IPS DF 19.7 (cell line): ENCODE results near the gene EMID1.

Source experiments
- DNase-seq: peaks from one replicate; pipeline ENCODE4 v3.0.0-alpha.2; 2013; ENCODE audit warnings: low read depth, low spot score

The EMID1 gene

DNA sequence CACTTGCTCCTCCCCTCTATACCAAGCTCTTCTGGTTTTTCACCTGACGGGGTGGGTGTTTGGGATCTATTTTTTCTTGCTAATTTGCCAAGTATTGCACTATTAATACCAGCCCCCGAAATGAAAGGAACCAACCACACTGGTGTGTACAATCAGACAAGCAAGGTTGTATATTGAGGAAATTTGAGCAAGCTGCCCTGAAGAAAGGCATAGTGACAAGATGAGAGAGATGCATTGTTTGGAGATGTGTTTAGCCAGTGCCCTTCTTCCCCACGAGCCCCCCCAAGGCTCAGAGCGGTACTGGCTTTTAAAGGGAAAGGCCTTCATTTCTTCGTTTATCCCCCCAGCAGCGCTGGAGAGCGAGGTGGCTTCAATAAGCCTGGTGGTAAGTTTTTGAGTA is 85.5 kb downstream of the EMID1 start:
- no peak for DNase-seq

DNA sequence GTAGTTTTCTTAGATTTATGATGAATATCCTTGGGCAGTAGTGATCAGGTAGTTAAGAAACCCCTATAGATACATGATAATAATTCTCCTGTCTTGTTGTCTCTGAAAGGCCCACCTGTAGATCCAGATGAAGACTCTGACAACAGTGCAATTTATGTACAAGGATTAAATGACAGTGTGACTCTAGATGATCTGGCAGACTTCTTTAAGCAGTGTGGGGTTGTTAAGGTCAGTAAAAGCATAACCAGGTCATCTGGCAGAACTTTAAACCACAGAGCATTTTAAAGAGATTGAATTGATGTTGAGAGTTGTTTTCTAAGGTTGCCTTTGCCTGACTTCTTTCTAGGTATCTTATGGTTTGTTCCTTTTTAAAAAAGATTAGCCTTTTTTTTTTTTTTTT is 86.7 kb downstream of the EMID1 start:
- no peak for DNase-seq

DNA sequence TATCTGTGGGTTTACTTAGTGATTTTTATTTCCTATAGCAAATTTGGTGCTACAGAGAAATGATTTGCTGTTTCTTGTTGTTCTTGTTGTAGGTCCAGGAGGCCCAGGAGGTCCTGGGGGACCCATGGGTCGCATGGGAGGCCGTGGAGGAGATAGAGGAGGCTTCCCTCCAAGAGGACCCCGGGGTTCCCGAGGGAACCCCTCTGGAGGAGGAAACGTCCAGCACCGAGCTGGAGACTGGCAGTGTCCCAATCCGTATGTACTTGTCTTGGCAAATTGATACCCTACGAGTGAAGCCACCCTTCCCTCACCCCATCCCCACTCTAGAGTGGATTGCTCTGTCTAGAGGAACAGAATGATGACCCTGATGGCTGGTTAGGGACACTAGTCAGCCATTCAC is 92.9 kb downstream of the EMID1 start:
- no peak for DNase-seq

DNA sequence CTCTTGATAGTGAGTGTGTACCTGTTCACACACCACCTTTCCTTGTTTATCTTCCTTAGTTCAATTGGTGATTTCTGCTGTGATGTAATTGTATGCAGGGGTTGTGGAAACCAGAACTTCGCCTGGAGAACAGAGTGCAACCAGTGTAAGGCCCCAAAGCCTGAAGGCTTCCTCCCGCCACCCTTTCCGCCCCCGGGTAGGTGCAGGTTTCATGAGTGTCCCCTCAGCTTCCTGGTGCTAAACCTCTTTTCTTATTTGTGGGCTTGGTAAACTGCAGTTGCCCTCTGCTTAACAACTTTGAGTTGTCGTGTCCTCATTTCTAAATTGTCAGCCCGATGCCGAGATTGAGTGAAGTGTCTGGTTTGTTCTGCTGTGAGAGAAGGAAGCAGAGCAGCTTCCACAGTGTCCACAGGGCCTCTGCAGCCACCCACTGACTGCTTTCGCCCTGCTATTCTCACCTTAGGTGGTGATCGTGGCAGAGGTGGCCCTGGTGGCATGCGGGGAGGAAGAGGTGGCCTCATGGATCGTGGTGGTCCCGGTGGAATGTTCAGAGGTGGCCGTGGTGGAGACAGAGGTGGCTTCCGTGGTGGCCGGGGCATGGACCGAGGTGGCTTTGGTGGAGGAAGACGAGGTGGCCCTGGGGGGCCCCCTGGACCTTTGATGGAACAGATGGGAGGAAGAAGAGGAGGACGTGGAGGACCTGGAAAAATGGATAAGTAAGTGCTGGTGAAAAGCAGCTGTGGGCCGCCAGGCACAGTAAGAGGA is 93.6 kb downstream of the EMID1 start:
- DNase-seq, result no peak

DNA sequence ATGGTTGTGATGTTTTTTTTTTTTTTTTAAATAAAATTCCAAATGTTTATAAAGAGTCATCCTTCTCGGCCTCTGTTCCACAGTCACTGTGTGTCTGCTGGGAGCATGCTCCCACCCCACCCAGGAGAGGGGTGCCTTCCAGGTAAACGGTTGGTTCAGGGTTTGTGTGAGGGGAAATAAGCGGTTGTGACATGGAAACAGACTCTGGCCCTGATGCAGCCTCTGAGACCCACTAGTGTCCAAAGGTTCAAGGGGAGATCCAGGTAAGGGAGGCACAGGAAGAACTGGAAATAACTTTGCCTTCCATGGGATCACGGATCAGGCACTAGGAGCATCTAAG is 94.7 kb downstream of the EMID1 start:
- DNase-seq, result no peak

DNA sequence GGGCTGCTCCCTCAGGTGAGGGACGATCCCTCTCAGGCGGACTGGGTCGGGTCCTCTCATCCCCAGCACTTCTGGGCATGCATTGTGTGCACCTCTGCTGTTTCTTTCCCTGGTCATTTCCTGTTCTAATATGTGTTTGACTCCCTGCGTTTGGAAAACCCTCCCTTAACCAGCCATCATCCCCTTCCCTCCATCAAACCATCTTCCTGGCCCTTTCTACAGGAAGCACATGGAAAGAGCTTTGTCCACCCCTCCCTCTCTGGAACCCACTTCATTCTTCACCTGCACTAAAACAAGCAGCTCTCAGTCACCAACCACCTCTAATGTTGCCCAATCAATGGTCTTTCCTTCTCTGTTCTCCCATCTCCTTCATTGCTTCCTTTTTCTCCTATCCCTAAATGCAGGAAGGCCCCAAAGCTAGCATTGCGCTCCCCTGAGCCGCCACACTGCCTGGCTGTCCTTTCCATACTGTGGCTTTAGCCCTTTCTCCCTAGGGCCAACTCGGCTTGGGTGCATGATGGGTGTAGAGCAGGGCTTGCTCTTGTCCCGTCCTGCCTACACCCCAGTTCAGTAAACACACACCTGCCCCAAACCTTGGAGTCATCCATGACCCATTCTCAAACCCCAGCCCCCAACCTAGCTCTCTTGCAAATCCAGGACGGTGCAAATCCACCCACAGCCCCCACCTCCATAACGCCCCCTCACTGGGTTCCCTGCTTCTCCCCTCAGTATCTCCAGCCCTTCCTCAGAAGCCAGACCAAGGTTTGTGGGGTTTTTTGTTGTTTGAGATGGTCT is 95.3 kb downstream of the EMID1 start:
- no peak for DNase-seq

DNA sequence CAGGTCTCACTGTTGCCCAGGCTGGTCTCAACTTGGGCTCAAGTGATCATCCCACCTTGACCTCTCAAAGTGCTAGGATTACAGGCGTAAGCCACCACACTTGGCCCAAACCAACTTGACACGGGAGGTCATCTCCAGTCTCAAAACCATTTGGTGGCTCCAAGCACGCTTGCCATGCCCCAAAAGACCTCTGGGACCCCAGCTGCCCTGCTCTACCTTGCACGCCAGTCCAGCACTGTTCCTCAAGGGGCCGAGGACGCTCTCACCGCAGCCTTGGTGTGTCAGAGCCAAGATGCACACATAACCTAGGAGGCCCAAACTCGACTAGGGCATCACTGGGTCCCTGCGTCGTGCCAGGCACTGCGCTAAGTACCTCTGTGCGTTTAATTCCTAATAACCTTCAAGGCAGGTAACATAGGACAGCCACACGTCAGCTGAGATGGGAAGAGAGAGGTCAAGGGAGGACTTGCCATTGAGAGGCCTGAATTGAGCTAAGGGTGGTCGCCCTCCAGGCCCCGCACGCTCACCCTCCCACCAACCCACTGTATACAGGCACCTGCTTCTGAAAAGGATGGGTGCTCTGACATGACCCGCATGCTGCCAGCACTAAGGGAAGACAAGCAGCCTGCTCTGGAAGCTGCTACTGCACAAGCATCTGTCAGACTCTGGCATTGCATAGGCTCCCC is 96.2 kb downstream of the EMID1 start:
- no peak for DNase-seq

DNA sequence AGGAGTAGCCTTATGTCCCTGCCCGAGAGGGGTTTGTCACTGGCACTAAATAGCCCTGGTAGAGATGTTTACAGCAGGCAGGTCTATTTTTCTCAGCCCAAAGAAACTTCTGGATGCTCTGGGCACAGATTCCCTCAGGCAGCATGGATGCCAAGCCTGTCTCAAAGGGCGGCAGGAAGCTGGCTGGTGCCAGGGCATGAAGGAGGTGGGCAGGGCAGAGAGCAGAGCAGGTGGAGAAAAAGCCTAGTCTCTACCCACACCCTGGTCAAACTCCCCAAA is 96.6 kb downstream of the EMID1 start:
- no peak for DNase-seq

DNA sequence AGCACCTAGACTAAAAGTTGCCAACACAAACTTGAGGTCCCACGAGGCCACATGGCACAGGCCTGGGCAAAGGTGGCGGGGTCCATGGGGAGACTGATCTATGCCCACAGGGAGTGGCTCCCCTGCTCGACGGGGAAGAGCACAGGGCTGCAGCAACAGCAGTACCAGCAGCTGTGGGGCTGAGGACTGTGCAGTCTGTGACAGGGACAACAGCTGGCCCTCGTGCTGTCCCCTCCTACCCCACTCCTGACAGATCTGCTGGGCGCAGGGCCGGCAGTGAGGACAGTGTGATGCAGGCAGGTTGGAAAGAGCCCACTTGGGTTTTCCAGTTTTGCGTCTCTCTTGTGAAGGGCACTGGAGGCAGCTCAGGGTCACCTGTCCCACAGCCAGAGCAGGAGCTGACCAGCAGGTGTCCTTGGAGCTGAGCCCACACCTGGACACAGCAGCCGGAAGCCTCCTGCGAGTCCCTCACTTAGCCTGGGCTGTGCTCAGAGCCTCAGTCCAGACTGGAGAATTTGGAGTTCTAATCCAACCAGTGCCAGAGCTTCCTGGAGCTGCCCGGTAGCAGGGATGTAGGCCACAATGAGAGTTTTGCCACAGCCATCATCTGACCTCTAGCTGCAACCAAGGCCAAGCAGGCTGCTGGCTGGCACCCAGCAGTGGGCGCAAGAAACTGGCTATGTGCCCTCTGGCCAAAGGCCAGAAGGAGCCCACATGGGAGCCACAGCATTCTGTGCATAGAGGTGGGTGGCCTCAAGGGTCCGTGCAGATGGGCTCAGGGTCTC is 97.2 kb downstream of the EMID1 start:
- DNase-seq, result no peak

DNA sequence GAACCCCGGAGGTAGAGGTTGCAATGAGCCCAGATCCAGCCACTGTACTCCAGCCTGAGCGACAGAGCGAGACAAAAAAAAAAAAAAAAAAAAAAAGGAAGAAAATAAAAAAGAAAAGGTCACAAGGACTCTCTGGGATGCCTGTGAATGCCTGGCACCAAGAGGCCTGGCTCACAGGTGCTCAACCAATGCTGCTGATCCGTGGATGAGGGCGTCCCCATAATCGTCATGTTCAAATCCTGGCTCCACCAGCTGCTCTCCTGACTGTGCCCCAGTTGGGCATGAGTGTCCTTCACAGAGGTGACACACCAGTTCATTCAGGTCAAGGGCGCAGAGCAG is 100.1 kb downstream of the EMID1 start:
- no peak for DNase-seq

DNA sequence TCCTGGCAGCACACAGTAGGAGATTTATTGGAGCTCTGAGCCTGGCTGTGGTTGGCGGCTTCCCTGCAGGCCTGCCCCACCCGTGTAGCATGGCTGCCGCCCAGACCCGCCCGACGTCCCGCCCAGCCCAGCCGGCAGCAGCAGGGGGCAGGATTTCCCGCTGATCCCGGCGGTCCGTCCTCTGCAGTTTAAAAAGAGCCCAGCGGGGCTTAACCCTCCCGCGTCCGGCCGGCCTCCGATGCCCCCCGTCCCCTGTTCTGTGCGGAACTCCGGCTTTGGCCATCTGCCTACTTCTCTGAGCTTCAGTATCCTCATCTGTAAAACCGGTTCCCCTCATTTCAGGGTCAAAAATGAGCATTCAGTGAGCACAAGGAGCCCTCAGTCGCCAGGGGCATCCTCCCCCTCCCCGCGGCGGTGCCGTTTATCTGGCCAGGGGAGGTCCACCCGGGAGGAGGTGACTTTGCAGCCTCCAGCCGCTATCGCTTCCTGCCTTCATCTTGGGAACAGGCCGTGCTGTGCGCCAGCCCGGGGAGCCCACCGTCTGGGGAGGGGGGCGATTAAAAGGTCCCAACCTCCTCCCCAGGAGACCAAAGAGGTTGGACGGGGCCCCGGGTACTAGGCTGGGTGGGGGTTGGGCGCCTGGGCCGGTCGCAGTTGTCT is 100.6 kb downstream of the EMID1 start, which contains the start of gene GAS2L1:
Gene GAS2L1 (plus strand): TSS at position 476 of the 660 bp plus-strand sequence. CDS start 1,456 bp downstream, outside the sequence.
- DNase-seq, result no peak

DNA sequence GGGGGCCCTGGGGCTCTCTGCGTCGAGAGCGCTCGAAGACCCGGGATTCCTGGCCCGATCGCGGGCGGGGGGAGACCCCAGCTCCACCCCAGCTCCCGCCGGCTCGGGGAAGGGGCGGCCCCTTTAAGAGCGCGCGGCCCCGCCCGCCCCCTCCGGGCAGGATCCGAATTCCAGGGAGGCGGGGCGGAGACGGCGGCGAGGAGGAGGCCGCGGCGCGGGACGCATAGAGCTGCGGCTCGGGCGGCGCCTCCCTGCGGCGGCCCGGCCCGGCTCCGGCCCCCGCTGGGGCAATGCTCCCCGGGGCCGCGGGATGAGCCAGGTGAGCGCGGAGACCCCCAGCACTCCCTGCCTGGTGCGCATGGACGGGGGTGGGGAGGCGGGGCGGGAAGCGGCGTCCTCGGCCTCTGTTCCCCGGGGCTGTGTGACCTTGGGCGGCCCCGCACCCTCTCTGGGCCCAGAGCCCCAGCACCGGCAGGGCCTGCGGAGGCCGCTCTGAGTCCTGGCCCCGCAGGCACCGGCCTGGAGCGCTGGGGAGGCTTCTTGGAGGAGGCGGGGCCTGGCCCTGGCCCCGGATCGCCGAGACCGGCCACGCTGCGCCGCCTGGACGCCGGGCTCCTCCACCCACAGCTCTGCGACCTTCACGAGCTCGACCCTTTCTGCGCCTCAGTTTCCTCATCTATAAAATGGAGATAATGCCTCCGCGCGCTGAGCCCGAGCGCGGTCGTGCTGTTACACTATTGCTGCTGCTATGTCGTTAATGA is 101.3 kb downstream of the EMID1 start:
- no peak for DNase-seq

DNA sequence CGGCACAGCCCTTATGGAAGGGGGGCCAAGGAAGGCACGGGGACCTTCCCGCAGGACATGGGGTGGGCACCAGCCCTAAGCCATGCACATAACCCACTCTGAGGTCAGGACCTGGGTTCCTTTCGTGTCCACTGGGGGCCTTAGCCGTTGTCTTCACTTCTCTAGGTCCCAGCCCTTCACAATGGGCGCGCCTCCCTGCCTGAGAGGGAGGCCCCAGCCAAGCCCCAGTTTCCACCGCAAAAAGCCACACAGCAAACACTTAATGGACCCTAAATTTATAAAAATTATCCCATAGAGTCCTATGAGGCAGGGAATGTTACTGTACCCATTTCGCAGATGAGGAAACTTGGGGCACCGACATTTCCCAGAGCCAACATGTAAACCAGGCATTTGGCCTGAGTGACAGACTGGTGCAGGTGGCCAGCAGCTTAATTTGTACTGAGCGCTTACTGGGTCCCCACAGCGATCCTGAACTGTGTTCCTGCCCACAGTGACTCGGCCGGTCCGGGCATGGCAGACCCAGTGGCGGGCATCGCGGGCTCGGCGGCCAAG is 102.0 kb downstream of the EMID1 start:
- DNase-seq, result no peak

DNA sequence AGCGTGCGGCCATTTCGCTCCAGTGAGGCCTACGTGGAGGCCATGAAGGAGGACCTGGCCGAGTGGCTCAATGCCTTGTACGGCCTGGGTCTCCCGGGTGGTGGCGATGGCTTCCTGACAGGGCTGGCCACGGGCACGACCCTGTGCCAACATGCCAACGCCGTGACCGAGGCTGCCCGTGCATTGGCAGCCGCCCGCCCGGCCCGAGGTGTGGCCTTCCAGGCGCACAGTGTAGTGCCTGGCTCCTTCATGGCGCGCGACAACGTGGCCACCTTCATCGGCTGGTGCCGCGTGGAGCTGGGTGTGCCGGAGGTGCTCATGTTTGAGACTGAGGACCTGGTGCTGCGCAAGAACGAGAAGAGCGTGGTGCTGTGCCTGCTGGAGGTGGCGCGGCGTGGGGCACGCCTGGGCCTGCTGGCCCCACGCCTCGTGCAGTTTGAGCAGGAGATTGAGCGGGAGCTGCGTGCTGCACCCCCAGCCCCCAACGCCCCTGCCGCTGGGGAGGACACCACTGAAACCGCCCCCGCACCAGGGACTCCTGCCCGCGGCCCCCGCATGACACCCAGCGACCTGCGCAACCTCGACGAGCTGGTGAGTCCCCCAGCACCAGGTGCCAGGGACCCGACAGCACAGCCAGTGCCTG is 102.6 kb downstream of the EMID1 start:
- no peak for DNase-seq

DNA sequence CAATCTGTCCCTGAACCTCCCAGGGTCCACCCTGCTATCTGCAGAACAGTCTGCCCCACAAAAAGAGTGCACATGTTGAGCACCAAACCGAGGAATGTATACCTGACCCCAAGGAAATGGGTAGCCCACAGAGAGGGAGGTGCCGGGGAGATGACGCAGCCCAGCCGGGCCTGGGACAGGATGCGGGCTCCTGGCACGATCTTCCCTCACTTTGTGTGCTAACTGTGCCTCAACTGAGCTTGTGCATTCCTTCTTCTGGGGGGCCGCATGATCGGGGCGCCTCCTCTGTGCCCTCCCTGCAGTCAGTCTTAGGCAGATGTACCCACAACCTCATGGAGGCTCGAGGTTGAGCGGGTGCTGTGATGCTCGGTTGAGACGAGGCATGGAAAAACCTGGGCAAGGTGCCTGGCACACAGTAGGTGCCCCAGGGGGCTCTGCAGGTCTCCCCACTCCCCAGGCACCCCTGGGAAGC is 103.1 kb downstream of the EMID1 start:
- no peak for DNase-seq
